VCaP (cell line): Measurements from ENCODE around the gene SPSB2.
"Not testable (repeated sequence)": the region's sequence is repeated elsewhere in the genome, so short reads cannot be mapped to it uniquely, and the experiment has no call there.

Experiments
- H3K27ac ChIP-seq: fragments of 450-650 bp; 2 replicates; pipeline ENCODE4 v1.5.1; 2017
- CTCF ChIP-seq: fragments of 450-650 bp; conservative IDR thresholded peaks from 2 replicates; pipeline ENCODE4 v1.5.1; 2017; ENCODE audit warnings: mild to moderate bottlenecking, moderate library complexity

Gene SPSB2

GRCh38 chr12:6883683-6884082 is 10.6 kb upstream of the SPSB2 start:
- no peak for TF ChIP-seq CTCF
- H3K27ac ChIP-seq = no peak overlapping the region

- TF ChIP-seq CTCF = no peak
- H3K27ac ChIP-seq = no peak overlapping the region
Observed at GRCh38 chr12:6883252-6883651, 10.1 kb upstream of the SPSB2 start.

GRCh38 chr12:6879824-6880223 is 6.7 kb upstream of the SPSB2 start:
- not testable (repeated sequence) for H3K27ac ChIP-seq

GRCh38 chr12:6874015-6874368 is 889 bp upstream of the SPSB2 start:
- peak overlapping the region; percentile 99 for H3K27ac ChIP-seq

- peak; percentile 99 for TF ChIP-seq CTCF
- H3K27ac ChIP-seq = peak overlapping the region; percentile 99
Observed at GRCh38 chr12:6872073-6873048, 742 bp downstream of the SPSB2 start.

GRCh38 chr12:6871052-6871957 is 1.8 kb downstream of the SPSB2 start:
- TF ChIP-seq CTCF = no peak
- peak overlapping the region; percentile 99 for H3K27ac ChIP-seq

- peak overlapping the region; percentile 99 for H3K27ac ChIP-seq
Observed at GRCh38 chr12:6870304-6870703, 2.8 kb downstream of the SPSB2 start.

- peak overlapping the region; percentile 99 for H3K27ac ChIP-seq
Observed at GRCh38 chr12:6869049-6870021, 3.8 kb downstream of the SPSB2 start.

More at GRCh38 chr12:6869049-6870021, 3.8 kb downstream of the SPSB2 start:
- TF ChIP-seq CTCF = peak; percentile 96
